GM12872 (cell line): ENCODE data around the gene PLSCR4.

ENCODE experiments used
- CTCF ChIP-seq: IDR thresholded peaks from 3 replicates; pipeline ENCODE4 v1.5.1; 2011; ENCODE audit warnings: low read depth, mild to moderate bottlenecking, low read length, moderate library complexity; ENCODE audit not compliant: insufficient read depth

The PLSCR4 gene

DNA sequence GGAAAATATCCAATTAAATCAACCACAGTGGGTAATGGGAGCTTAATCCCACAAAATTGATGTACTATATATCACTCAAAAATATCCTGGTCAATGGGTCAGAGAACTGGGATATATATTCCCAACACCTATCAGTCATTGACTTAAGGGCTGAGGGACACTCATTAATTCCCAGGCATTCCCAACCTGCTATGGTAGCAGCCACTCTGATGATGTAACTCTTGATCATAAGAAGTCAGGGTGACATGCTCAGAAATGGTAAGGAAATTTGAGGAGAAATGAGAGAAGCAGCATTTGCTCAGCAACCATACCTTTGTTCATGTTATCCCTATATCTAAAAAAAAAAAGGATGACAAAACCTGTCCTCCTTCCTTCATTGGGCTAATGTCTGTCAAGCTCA is 86.8 kb downstream of the PLSCR4 start:
- no peak for TF ChIP-seq CTCF

DNA sequence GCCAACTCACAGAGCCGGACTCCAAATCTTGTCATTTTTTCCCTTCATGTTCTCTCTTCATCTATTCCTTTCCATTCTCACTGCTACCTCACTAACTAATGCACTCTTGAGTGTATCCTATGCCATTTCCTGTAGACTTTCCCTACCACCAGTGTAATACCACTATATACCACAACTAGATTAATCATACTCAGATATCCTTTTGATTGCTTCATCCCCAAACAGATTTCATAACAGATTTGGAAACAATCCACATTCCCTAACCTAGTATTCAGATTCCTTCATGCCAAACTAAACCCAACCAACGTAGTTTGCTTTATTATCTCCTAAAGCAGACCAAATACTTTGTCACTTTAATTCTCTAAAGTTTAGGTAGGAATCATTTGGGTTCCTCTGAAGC is 87.3 kb downstream of the PLSCR4 start:
- TF ChIP-seq CTCF: no peak

DNA sequence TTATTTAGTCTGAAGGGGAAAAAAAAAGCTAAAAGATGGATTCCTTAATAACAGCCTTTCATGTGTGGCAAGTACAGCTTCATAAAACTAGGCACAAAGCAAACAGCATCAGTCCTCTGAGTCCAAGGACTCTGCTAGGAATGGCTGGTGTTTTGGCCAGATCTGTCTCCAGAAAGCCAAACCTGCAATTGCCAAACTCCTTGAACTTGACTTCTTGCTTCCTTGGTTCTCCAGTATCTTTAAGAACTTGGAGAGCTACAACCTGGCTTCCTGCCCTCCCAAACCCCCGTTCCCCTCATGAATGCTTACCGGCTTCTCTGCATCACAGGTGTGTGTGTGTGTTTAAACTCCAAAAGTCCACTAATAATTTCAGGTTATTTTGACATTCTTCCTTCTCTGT is 88.3 kb downstream of the PLSCR4 start:
- TF ChIP-seq CTCF: no peak

GRCh38 chr3:146161663-146162002 is 89.3 kb downstream of the PLSCR4 start:
- no peak for TF ChIP-seq CTCF

GRCh38 chr3:146160964-146161662 is 89.8 kb downstream of the PLSCR4 start, which contains the start of gene PLOD2:
Gene PLOD2, minus strand, starts transcription at chr3:146161184. Its CDS starts 195 bp downstream, at chr3:146160989.
- no peak for TF ChIP-seq CTCF

GRCh38 chr3:146160321-146160963 is 90.5 kb downstream of the PLSCR4 start:
- no peak for TF ChIP-seq CTCF

DNA sequence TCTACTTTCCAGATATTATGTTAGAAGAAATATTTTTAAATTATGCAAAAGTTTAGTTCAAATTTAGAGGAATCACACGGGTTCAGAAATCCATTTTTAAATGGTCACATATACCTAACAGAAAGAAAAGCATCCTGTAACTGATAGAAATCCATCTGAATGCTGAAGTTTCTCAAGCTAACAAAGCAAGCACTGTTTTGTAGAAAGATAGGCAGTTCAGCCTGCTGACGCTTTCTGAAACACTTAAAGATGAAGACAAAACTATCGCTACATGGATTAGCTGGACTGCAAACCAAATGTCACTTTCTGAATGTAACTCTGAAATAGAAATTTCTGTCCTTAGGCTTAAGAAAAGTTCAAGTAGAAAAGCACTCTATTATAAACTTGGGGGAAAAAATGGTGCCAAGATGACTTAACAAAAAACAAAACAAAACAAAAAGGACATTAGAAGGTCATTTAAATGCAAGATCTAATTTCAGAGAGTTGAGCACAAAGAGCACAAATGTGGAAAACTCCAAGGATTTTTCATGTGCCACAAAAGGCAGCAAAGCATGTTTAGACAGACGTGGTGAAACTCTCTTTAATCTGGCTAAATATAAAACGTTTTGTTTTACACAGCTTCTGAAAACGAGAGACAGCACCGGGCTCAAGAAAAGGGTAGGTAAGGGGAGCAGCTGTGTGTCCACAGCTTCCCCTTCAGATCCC is 91.1 kb downstream of the PLSCR4 start:
- TF ChIP-seq CTCF: no peak
